GM12878 (cell line): ENCODE results near the gene CSTPP1. TPM values are rescaled to one million over a fixed set of nuclear protein-coding genes. Genes with fewer than 3 reads are reported as not detected.

ENCODE experiments used
- ATAC-seq: fragments of 200-7000 bp; cut with Tn5 transposase; 3 replicates; pipeline ENCODE4 v1.9.1; 2020; ENCODE audit warnings: mild to moderate bottlenecking, moderate library complexity
- BruUV-seq: library from RNA; stranded (reverse); fragments of 400-500 nt; replicated peaks from 2 replicates; lab custom pipeline; 2021; lab: Mats Ljungman, UMichigan
- CTCF ChIA-PET: fragments of 300-600 bp; sonication (Branson Sonifier 250); formaldehyde crosslinking; extraction: SDS; loops from one replicate; lab custom pipeline; 2021; ENCODE audit warnings: inconsistent platforms; lab: Yijun Ruan, JAX
- POLR2A ChIA-PET: fragments of 350-600 bp; formaldehyde crosslinking; extraction: SDS; loops from one replicate; lab custom pipeline; 2021; ENCODE audit warnings: inconsistent platforms; lab: Charles Lee
- RAD21 ChIA-PET: fragments of 300-600 bp; sonication (Branson Sonifier 250); formaldehyde crosslinking; loops from one replicate; lab custom pipeline; 2023; ENCODE audit warnings: antibody characterized with exemption; ENCODE audit not compliant: unreplicated experiment; lab: Charles Lee
- SMC1A ChIA-PET: fragments of 300-600 bp; sonication (Branson Sonifier 250); formaldehyde crosslinking; loops from one replicate; lab custom pipeline; 2023; ENCODE audit not compliant: unreplicated experiment, uncharacterized antibody; lab: Charles Lee
- DNase-seq: peaks from one replicate; pipeline ENCODE4 v3.0.0-alpha.2; 2011; ENCODE audit warnings: low read depth, low spot score
- FAIRE-seq: peaks from 3 replicates; lab custom pipeline; 2011; peaks lifted over from hg19 to GRCh38; lab: Jason Lieb, UNC
- H2AFZ ChIP-seq: 2 replicates; pipeline ENCODE4 v1.6.0; 2011; ENCODE audit warnings: low read depth, low read length, control low read depth; ENCODE audit not compliant: control insufficient read depth
- H3K27ac ChIP-seq: 2 replicates; pipeline ENCODE4 v1.5.1; 2011; ENCODE audit warnings: control low read depth; ENCODE audit not compliant: control insufficient read depth, insufficient read depth
- H3K27me3 ChIP-seq, 2 experiments: replicated peaks in 1 of 2; 2 replicates each; pipeline versions ENCODE4 v1.6.0 to v1.6.1; 2011; ENCODE audit warnings: low read length in 1 of 2; ENCODE audit not compliant: control insufficient read depth in 2 of 2, insufficient read depth in 2 of 2
- H3K36me3 ChIP-seq, 2 experiments: 2 replicates each; pipeline ENCODE4 v1.5.1; 2011; ENCODE audit warnings: low read length in 1 of 2; ENCODE audit not compliant: control insufficient read depth in 2 of 2, insufficient read depth in 2 of 2
- H3K4me1 ChIP-seq: 2 replicates; pipeline ENCODE4 v1.6.1; 2011; ENCODE audit warnings: mild to moderate bottlenecking, low read length, moderate library complexity, mixed read lengths; ENCODE audit not compliant: control insufficient read depth, insufficient read depth
- H3K4me2 ChIP-seq: 2 replicates; pipeline ENCODE4 v1.6.0; 2011; ENCODE audit warnings: control low read depth; ENCODE audit not compliant: control insufficient read depth, insufficient read depth
- H3K4me3 ChIP-seq: fragments of 200-600 bp; sonication (generic); 2 replicates; pipeline ENCODE4 v1.5.1; 2016
- H3K79me2 ChIP-seq: 2 replicates; pipeline ENCODE4 v1.6.0; 2011; ENCODE audit warnings: low read length; ENCODE audit not compliant: control insufficient read depth, insufficient read depth
- H3K9ac ChIP-seq: 2 replicates; pipeline ENCODE4 v1.8.0; 2011; ENCODE audit warnings: low read length, control low read depth, mixed read lengths; ENCODE audit not compliant: control insufficient read depth, insufficient read depth
- H3K9me3 ChIP-seq: replicated peaks from 3 replicates; pipeline ENCODE4 v1.5.1; 2011; ENCODE audit warnings: mild to moderate bottlenecking, low read length; ENCODE audit not compliant: control insufficient read depth, insufficient read depth
- H4K20me1 ChIP-seq: 2 replicates; pipeline ENCODE4 v1.6.0; 2011; ENCODE audit not compliant: control insufficient read depth, insufficient read depth
- CHD2 ChIP-seq: IDR thresholded peaks from 2 replicates; pipeline ENCODE4 v1.6.1; 2011; ENCODE audit warnings: low read depth, low read length, improper control_type of control experiment, borderline replicate concordance
- CTCF ChIP-seq, 3 experiments: IDR thresholded peaks in 2 of 3; conservative IDR thresholded peaks in 1 of 3; 2 replicates each; pipeline ENCODE4 v1.5.1; 2011; ENCODE audit warnings: low read depth in 3 of 3, low read length in 3 of 3, mild to moderate bottlenecking in 3 of 3, control low read depth in 2 of 3, moderate library complexity in 2 of 3, inconsistent platforms in 1 of 3, mixed read lengths in 1 of 3; ENCODE audit not compliant: control insufficient read depth in 2 of 3, insufficient read depth in 1 of 3; ENCODE audit errors: extremely low read depth in 1 of 3
- E2F4 ChIP-seq: IDR thresholded peaks from 2 replicates; pipeline ENCODE4 v1.6.1; 2012; ENCODE audit warnings: low read depth, low read length, improper control_type of control experiment
- JUNB ChIP-seq: IDR thresholded peaks from 2 replicates; pipeline ENCODE4 v1.6.1; 2016; ENCODE audit warnings: antibody characterized with exemption, mild to moderate bottlenecking
- MEF2A ChIP-seq: IDR thresholded peaks from 2 replicates; pipeline ENCODE4 v1.6.1; 2011; ENCODE audit warnings: low read depth, mild to moderate bottlenecking, low read length, moderate library complexity; ENCODE audit not compliant: insufficient read depth
- NFYA ChIP-seq: IDR thresholded peaks from 2 replicates; pipeline ENCODE4 v1.6.1; 2011; ENCODE audit warnings: low read depth, mild to moderate bottlenecking, low read length, improper control_type of control experiment, borderline replicate concordance
- NR2C2 ChIP-seq: IDR thresholded peaks from 2 replicates; pipeline ENCODE4 v1.6.1; 2011; ENCODE audit warnings: borderline replicate concordance, low read depth; ENCODE audit not compliant: control insufficient read depth, insufficient read length
- PAX5 ChIP-seq: IDR thresholded peaks from 2 replicates; pipeline ENCODE4 v1.6.1; 2011; ENCODE audit warnings: low read depth, low read length, borderline replicate concordance
- RAD51 ChIP-seq: fragments of 450-650 bp; IDR thresholded peaks from 2 replicates; pipeline ENCODE4 v1.6.1; 2016; ENCODE audit warnings: moderate library complexity, mild to moderate bottlenecking, inconsistent platforms
- SMAD5 ChIP-seq: IDR thresholded peaks from 2 replicates; pipeline ENCODE4 v1.6.1; 2016; ENCODE audit warnings: antibody characterized with exemption, low read depth
- TCF7 ChIP-seq: IDR thresholded peaks from 2 replicates; pipeline ENCODE4 v1.6.1; 2014; ENCODE audit warnings: antibody characterized with exemption, borderline replicate concordance
- ZNF207 ChIP-seq: fragments of 450-650 bp; IDR thresholded peaks from 2 replicates; pipeline ENCODE4 v1.6.1; 2014; ENCODE audit warnings: antibody characterized with exemption, mild to moderate bottlenecking, borderline replicate concordance
- WGBS: methylation state at CpG from one replicate; pipeline ENCODE4 v1.1.6; 2016; ENCODE audit warnings: low lambda C conversion rate; ENCODE audit not compliant: insufficient replicate concordance, insufficient coverage; ENCODE audit errors: missing lambda C conversion rate; 5-methylcytosine and 5-hydroxymethylcytosine counted together
- in situ Hi-C: fragments of 300-500 bp; cut with MboI; formaldehyde crosslinking; loops from 9 replicates; pipeline ENCODE4 v1.14.3; 2018; ENCODE audit warnings: mixed read lengths
- intact Hi-C: fragments of 100-400 bp; cut with micrococcal nuclease; formaldehyde crosslinking; loops from one replicate; pipeline ENCODE4 v1.14.2; 2022; ENCODE audit not compliant: unreplicated experiment
- polyA plus RNA-seq, 11 experiments: library from polyadenylated mRNA; depleted of rRNA in 4 of 11; unstranded in 6 of 11; stranded (reverse) in 5 of 11; fragments of >200 nt; fragmentation: Nextera tagmentation in 4 of 11; fragmentation: Illumina TruSeq in 1 of 11; extraction: Ambion mirVana in 4 of 11; extraction: Trizol in 1 of 11; gene quantifications; 1 replicate in 1 of 11; 2 replicates in 10 of 11; pipeline versions ENCODE4 v1.2.1 to v1.2.3, GENCODE V29; 2011 to 2016; ENCODE audit warnings: inconsistent platforms in 2 of 11, missing spikeins in 2 of 11, low read depth in 1 of 11
- total RNA-seq, 4 experiments: library from RNA; depleted of rRNA in 3 of 4; stranded (reverse); fragments of >200 nt in 3 of 4; fragmentation: Illumina TruSeq in 1 of 4; extraction: Trizol in 1 of 4; gene quantifications; 2 replicates each; pipeline versions ENCODE4 v1.2.1 to v1.2.3, GENCODE V29; 2013 to 2021
- TF ChIP-seq, protein P1 (sequence below): fragments of 450-650 bp; IDR thresholded peaks from 2 replicates; pipeline ENCODE4 v1.6.1; 2017; ENCODE audit warnings: low read depth, mild to moderate bottlenecking, moderate library complexity
- TF ChIP-seq, protein P2 (sequence below): fragments of 450-650 bp; IDR thresholded peaks from 2 replicates; pipeline ENCODE4 v1.6.1; 2017; ENCODE audit warnings: mild to moderate bottlenecking, low read depth, inconsistent platforms; ENCODE audit not compliant: poor library complexity, severe bottlenecking

CSTPP1 gene
- total and polyA plus RNA-seq, 10 of the 15 experiments (the other 5 are each of a cell fraction or from before 2014, with no cell fraction given) = 7.1 to 23.4 (median 17.5) TPM

GRCh38 chr11:46966773-46967172 lies 30.2 kb downstream of the CSTPP1 start:
- H3K9ac ChIP-seq = no peak overlapping the region
- no peaks in the 10 kb centered on the region for H4K20me1 ChIP-seq
- no peaks in the 10 kb centered on the region for H3K4me1 ChIP-seq
- ChIA-PET SMC1A (interaction anchor here (1.1 to 2.1 kb wide), 6 partner anchors 9 to 186 kb away, joined by 4 to 6 read pairs (median 4); no protein-coding TSS in a partner anchor), CTCF (interaction anchor here (1.1 to 3.1 kb wide), 2 partner anchors 25 to 186 kb away, joined by 5 to 11 read pairs; no protein-coding TSS in a partner anchor), RAD21 (interaction anchor here (0.6 to 1.4 kb wide), 5 partner anchors 9 to 186 kb away, joined by 3 to 5 read pairs (median 4); no protein-coding TSS in a partner anchor), POLR2A (interaction anchor here (1.1 to 1.3 kb wide), 2 partner anchors 8 to 10 kb away, joined by 5 read pairs; no protein-coding TSS in a partner anchor)
- DNase-seq = no peak
- H3K4me2 ChIP-seq = no peak overlapping the region
- WGBS = 15% methylated on average over 2 of the region's 2 CpGs
- H2AFZ ChIP-seq = no peak overlapping the region
- TF ChIP-seq CTCF (IDR thresholded peaks at IDR 0.05 in 2 of 3, conservative IDR thresholded peaks at IDR 0.05 in 1 of 3; ENCODE audit: control insufficient read depth in 2 of 3, extremely low read depth in 1 of 3, insufficient read depth in 1 of 3, low read depth in 3 of 3, low read length in 3 of 3) (no peak), TCF7 (no peak), NFYA (no peak), RAD51 (no peak), ZNF207 (no peak), NR2C2 (no peak), SMAD5 (no peak), JUNB (no peak), MEF2A (no peak), E2F4 (no peak), CHD2 (no peak), PAX5 (no peak)
- TF ChIP-seq, protein P1, sequence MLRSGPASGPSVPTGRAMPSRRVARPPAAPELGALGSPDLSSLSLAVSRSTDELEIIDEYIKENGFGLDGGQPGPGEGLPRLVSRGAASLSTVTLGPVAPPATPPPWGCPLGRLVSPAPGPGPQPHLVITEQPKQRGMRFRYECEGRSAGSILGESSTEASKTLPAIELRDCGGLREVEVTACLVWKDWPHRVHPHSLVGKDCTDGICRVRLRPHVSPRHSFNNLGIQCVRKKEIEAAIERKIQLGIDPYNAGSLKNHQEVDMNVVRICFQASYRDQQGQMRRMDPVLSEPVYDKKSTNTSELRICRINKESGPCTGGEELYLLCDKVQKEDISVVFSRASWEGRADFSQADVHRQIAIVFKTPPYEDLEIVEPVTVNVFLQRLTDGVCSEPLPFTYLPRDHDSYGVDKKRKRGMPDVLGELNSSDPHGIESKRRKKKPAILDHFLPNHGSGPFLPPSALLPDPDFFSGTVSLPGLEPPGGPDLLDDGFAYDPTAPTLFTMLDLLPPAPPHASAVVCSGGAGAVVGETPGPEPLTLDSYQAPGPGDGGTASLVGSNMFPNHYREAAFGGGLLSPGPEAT = no peak
- TF ChIP-seq, protein P2, sequence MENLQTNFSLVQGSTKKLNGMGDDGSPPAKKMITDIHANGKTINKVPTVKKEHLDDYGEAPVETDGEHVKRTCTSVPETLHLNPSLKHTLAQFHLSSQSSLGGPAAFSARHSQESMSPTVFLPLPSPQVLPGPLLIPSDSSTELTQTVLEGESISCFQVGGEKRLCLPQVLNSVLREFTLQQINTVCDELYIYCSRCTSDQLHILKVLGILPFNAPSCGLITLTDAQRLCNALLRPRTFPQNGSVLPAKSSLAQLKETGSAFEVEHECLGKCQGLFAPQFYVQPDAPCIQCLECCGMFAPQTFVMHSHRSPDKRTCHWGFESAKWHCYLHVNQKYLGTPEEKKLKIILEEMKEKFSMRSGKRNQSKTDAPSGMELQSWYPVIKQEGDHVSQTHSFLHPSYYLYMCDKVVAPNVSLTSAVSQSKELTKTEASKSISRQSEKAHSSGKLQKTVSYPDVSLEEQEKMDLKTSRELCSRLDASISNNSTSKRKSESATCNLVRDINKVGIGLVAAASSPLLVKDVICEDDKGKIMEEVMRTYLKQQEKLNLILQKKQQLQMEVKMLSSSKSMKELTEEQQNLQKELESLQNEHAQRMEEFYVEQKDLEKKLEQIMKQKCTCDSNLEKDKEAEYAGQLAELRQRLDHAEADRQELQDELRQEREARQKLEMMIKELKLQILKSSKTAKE = no peak
- H3K27me3 ChIP-seq = no peaks in the 10 kb centered on the region
- H3K79me2 ChIP-seq = no peaks in the 10 kb centered on the region
- H3K9me3 ChIP-seq = no peaks in the 10 kb centered on the region
- FAIRE-seq = no peak
- ATAC-seq = no peak
- H3K4me3 ChIP-seq = no peak overlapping the region
- no peak overlapping the region for H3K27ac ChIP-seq
- no TSS peak for BruUV-seq
- in situ Hi-C loops = no loop called here
- no peaks in the 10 kb centered on the region for H3K36me3 ChIP-seq
- intact Hi-C loops = no loop called here
